HG03439 (cell line): ENCODE data around the gene LRBA.

ENCODE experiments used
- ATAC-seq: cut with Tn5 transposase; IDR thresholded peaks from one replicate; pipeline ENCODE4 v1.9.1; 2021; ENCODE audit warnings: mild to moderate bottlenecking, moderate library complexity; ENCODE audit not compliant: unreplicated experiment

LRBA gene

GRCh38 chr4:150237110-150237872, 777.8 kb downstream of the LRBA start:
- no peak for ATAC-seq

- no peak for ATAC-seq
Measured at GRCh38 chr4:150236626-150237025, 778.5 kb downstream of the LRBA start.

GRCh38 chr4:150235808-150236271, 779.2 kb downstream of the LRBA start:
- no peak for ATAC-seq

- ATAC-seq = no peak
Measured at GRCh38 chr4:150235317-150235716, 779.8 kb downstream of the LRBA start.

- ATAC-seq = no peak
Measured at GRCh38 chr4:150234246-150234645, 780.8 kb downstream of the LRBA start.

GRCh38 chr4:150232029-150232428, 783.1 kb downstream of the LRBA start:
- no peak for ATAC-seq

GRCh38 chr4:150231107-150231770, 783.8 kb downstream of the LRBA start:
- no peak for ATAC-seq

GRCh38 chr4:150230561-150230960, 784.5 kb downstream of the LRBA start:
- ATAC-seq = no peak

GRCh38 chr4:150229520-150229919, 785.6 kb downstream of the LRBA start:
- ATAC-seq = no peak

- ATAC-seq = no peak
Measured at GRCh38 chr4:150224896-150225591, 790.0 kb downstream of the LRBA start.

- no peak for ATAC-seq
Measured at GRCh38 chr4:150219841-150220240, 795.2 kb downstream of the LRBA start.

GRCh38 chr4:150218447-150218846, 796.6 kb downstream of the LRBA start:
- no peak for ATAC-seq

- no peak for ATAC-seq
Measured at GRCh38 chr4:150217808-150218207, 797.3 kb downstream of the LRBA start.

GRCh38 chr4:150217192-150217591, 797.9 kb downstream of the LRBA start:
- ATAC-seq = no peak

GRCh38 chr4:150216726-150217125, 798.4 kb downstream of the LRBA start:
- ATAC-seq = no peak

- ATAC-seq = no peak
Measured at GRCh38 chr4:150215601-150216000, 799.5 kb downstream of the LRBA start.
